ENCODE measurements around the gene CDHR4.

CDHR4 gene

GRCh38 chr3:49745986-49746385, 53.7 kb downstream of the CDHR4 start:
- in situ Hi-C loops (cut with MboI; ENCODE audit: low sequenced_read_pairs) = no loop called here
